Measurements from ENCODE around the gene SEC22C.

DNA sequence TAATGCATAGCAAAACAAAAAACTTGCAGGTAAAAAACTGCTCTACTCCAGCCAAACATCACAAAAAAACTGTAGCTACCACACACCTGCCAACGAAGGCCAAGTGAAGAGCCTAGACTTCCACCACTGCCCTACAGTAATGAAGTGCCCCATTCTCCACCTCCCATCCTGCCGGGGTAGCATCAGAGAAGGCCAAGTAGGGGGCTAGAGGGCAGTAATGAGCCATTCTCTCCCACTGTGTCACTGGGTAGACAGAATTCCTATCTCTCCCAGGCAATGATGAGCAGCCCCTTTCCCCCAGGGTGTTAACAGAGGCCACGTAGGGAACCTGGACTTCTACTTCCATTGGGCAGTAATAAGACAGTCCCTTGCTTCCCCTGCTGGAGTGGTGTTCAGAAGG lies 9.5 kb downstream of the SEC22C start:
- TF ChIP-seq, protein P1, sequence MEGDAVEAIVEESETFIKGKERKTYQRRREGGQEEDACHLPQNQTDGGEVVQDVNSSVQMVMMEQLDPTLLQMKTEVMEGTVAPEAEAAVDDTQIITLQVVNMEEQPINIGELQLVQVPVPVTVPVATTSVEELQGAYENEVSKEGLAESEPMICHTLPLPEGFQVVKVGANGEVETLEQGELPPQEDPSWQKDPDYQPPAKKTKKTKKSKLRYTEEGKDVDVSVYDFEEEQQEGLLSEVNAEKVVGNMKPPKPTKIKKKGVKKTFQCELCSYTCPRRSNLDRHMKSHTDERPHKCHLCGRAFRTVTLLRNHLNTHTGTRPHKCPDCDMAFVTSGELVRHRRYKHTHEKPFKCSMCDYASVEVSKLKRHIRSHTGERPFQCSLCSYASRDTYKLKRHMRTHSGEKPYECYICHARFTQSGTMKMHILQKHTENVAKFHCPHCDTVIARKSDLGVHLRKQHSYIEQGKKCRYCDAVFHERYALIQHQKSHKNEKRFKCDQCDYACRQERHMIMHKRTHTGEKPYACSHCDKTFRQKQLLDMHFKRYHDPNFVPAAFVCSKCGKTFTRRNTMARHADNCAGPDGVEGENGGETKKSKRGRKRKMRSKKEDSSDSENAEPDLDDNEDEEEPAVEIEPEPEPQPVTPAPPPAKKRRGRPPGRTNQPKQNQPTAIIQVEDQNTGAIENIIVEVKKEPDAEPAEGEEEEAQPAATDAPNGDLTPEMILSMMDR (IDR thresholded peaks at IDR 0.05): peak in 3 of 4 donors; percentile 43 to 57 (median 54)
- TF ChIP-seq POLR2A (IDR thresholded peaks at IDR 0.05): no peak
